ENCODE measurements around the gene SLAMF6.

DNA sequence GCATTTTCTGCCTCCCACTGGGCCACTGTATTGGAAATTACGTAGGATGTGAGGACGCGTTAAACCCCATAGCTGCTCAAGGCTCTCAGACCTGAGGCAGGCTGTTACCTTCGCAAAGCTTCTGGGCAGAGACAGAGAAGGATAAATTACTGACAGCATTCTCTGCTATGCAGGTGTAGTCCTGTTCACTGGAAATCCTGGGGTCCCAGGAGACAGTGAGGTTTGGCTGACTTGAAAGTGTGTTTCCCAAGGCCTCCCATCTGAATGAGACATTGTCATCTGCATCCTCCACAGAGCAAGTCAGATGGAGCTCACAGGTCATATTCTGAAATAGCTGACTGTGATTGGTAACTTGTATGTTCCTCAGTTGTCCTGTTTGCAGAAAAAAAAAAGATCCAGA lies 32.0 kb downstream of the SLAMF6 start:
- TF ChIP-seq HDAC2 (IDR thresholded peaks at IDR 0.05) (no peak), POLR2A (IDR thresholded peaks at IDR 0.05; ENCODE audit: low read length) (no peak), CHD4 (IDR thresholded peaks at IDR 0.05; ENCODE audit: borderline replicate concordance) (no peak), RCOR1 (IDR thresholded peaks at IDR 0.05; ENCODE audit: low read depth, low read length) (no peak), FOXS1 (CRISPR knock-in tag; IDR thresholded peaks at IDR 0.05) (no peak), JUN (IDR thresholded peaks at IDR 0.05) (no peak), MAZ (IDR thresholded peaks at IDR 0.05; ENCODE audit: borderline replicate concordance, low read depth, low read length) (no peak), KDM5A (IDR thresholded peaks at IDR 0.05) (no peak), ZC3H11A (IDR thresholded peaks at IDR 0.05) (no peak)
- TF ChIP-seq, protein P1, sequence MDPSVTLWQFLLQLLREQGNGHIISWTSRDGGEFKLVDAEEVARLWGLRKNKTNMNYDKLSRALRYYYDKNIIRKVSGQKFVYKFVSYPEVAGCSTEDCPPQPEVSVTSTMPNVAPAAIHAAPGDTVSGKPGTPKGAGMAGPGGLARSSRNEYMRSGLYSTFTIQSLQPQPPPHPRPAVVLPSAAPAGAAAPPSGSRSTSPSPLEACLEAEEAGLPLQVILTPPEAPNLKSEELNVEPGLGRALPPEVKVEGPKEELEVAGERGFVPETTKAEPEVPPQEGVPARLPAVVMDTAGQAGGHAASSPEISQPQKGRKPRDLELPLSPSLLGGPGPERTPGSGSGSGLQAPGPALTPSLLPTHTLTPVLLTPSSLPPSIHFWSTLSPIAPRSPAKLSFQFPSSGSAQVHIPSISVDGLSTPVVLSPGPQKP (IDR thresholded peaks at IDR 0.05; ENCODE audit: low read depth, low read length), result no peak
- TF ChIP-seq, protein P2, sequence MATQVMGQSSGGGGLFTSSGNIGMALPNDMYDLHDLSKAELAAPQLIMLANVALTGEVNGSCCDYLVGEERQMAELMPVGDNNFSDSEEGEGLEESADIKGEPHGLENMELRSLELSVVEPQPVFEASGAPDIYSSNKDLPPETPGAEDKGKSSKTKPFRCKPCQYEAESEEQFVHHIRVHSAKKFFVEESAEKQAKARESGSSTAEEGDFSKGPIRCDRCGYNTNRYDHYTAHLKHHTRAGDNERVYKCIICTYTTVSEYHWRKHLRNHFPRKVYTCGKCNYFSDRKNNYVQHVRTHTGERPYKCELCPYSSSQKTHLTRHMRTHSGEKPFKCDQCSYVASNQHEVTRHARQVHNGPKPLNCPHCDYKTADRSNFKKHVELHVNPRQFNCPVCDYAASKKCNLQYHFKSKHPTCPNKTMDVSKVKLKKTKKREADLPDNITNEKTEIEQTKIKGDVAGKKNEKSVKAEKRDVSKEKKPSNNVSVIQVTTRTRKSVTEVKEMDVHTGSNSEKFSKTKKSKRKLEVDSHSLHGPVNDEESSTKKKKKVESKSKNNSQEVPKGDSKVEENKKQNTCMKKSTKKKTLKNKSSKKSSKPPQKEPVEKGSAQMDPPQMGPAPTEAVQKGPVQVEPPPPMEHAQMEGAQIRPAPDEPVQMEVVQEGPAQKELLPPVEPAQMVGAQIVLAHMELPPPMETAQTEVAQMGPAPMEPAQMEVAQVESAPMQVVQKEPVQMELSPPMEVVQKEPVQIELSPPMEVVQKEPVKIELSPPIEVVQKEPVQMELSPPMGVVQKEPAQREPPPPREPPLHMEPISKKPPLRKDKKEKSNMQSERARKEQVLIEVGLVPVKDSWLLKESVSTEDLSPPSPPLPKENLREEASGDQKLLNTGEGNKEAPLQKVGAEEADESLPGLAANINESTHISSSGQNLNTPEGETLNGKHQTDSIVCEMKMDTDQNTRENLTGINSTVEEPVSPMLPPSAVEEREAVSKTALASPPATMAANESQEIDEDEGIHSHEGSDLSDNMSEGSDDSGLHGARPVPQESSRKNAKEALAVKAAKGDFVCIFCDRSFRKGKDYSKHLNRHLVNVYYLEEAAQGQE (IDR thresholded peaks at IDR 0.05), result no peak
- TF ChIP-seq, protein P3, sequence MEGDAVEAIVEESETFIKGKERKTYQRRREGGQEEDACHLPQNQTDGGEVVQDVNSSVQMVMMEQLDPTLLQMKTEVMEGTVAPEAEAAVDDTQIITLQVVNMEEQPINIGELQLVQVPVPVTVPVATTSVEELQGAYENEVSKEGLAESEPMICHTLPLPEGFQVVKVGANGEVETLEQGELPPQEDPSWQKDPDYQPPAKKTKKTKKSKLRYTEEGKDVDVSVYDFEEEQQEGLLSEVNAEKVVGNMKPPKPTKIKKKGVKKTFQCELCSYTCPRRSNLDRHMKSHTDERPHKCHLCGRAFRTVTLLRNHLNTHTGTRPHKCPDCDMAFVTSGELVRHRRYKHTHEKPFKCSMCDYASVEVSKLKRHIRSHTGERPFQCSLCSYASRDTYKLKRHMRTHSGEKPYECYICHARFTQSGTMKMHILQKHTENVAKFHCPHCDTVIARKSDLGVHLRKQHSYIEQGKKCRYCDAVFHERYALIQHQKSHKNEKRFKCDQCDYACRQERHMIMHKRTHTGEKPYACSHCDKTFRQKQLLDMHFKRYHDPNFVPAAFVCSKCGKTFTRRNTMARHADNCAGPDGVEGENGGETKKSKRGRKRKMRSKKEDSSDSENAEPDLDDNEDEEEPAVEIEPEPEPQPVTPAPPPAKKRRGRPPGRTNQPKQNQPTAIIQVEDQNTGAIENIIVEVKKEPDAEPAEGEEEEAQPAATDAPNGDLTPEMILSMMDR (IDR thresholded peaks at IDR 0.05), result no peak
- TF ChIP-seq, protein P4, sequence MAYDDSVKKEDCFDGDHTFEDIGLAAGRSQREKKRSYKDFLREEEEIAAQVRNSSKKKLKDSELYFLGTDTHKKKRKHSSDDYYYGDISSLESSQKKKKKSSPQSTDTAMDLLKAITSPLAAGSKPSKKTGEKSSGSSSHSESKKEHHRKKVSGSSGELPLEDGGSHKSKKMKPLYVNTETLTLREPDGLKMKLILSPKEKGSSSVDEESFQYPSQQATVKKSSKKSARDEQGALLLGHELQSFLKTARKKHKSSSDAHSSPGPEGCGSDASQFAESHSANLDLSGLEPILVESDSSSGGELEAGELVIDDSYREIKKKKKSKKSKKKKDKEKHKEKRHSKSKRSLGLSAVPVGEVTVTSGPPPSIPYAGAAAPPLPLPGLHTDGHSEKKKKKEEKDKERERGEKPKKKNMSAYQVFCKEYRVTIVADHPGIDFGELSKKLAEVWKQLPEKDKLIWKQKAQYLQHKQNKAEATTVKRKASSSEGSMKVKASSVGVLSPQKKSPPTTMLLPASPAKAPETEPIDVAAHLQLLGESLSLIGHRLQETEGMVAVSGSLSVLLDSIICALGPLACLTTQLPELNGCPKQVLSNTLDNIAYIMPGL (CRISPR knock-in tag; IDR thresholded peaks at IDR 0.05; ENCODE audit: borderline replicate concordance), result no peak
- TF ChIP-seq, protein P5, sequence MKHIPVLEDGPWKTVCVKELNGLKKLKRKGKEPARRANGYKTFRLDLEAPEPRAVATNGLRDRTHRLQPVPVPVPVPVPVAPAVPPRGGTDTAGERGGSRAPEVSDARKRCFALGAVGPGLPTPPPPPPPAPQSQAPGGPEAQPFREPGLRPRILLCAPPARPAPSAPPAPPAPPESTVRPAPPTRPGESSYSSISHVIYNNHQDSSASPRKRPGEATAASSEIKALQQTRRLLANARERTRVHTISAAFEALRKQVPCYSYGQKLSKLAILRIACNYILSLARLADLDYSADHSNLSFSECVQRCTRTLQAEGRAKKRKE (CRISPR knock-in tag; IDR thresholded peaks at IDR 0.05; ENCODE audit: low read depth), result no peak

Measured in A549 (cell line).